ENCODE results near the gene GPR31.
"Not testable (repeated sequence)": the region's sequence is repeated elsewhere in the genome, so short reads cannot be mapped to it uniquely, and the experiment has no call there.

DNA sequence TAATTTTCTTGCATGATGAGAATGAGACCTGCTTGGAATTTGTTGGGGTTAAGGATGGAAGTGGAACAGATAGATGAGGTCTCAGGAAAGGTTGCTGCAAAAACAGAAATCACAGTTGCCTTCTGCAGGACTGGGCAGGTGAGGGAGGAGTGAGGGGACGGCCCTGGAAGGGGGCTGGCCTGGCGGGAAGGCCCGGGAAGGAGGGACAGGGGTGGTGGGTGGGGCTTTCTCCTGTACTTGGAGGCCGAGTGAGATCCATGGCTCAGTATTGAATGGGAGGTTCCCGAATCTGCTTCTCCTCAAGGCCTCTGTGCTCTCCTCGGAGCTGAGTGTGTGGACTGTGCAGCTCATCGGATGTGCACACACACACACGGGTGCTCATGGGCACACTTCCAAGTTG, 44.8 kb upstream of the GPR31 start:
- TF ChIP-seq POLR2A (IDR thresholded peaks at IDR 0.05), result not testable (repeated sequence)
- TF ChIP-seq, protein P1, sequence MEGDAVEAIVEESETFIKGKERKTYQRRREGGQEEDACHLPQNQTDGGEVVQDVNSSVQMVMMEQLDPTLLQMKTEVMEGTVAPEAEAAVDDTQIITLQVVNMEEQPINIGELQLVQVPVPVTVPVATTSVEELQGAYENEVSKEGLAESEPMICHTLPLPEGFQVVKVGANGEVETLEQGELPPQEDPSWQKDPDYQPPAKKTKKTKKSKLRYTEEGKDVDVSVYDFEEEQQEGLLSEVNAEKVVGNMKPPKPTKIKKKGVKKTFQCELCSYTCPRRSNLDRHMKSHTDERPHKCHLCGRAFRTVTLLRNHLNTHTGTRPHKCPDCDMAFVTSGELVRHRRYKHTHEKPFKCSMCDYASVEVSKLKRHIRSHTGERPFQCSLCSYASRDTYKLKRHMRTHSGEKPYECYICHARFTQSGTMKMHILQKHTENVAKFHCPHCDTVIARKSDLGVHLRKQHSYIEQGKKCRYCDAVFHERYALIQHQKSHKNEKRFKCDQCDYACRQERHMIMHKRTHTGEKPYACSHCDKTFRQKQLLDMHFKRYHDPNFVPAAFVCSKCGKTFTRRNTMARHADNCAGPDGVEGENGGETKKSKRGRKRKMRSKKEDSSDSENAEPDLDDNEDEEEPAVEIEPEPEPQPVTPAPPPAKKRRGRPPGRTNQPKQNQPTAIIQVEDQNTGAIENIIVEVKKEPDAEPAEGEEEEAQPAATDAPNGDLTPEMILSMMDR (IDR thresholded peaks at IDR 0.05), result not testable (repeated sequence)
